ENCODE measurements around the gene CHAF1B.

DNA sequence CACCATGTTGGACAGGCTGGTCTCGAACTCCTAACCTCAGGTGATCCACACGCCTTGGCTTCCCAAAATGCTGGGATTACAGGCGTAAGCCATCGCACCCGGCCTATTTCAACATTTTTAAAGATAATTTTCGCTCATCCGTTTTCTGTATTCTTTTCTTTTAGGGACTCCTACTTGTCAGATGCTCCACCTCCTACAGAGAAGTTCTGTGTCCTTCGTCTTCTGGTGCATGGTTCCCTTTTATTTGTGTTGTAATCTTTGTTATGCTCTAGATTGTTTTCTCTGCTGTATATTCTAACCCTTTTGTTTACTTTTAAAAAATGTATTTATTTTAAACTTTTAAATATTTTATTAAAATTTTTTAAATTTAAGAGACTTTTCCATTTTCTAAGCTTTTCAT lies 66.3 kb downstream of the CHAF1B start:
- TF ChIP-seq, protein P1, sequence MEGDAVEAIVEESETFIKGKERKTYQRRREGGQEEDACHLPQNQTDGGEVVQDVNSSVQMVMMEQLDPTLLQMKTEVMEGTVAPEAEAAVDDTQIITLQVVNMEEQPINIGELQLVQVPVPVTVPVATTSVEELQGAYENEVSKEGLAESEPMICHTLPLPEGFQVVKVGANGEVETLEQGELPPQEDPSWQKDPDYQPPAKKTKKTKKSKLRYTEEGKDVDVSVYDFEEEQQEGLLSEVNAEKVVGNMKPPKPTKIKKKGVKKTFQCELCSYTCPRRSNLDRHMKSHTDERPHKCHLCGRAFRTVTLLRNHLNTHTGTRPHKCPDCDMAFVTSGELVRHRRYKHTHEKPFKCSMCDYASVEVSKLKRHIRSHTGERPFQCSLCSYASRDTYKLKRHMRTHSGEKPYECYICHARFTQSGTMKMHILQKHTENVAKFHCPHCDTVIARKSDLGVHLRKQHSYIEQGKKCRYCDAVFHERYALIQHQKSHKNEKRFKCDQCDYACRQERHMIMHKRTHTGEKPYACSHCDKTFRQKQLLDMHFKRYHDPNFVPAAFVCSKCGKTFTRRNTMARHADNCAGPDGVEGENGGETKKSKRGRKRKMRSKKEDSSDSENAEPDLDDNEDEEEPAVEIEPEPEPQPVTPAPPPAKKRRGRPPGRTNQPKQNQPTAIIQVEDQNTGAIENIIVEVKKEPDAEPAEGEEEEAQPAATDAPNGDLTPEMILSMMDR (IDR thresholded peaks at IDR 0.05; ENCODE audit: poor library complexity) = no peak
- no peak for TF ChIP-seq EZH2 (IDR thresholded peaks at IDR 0.05; ENCODE audit: borderline replicate concordance)
- no peak for TF ChIP-seq EZH2phosphoT487 (IDR thresholded peaks at IDR 0.05; ENCODE audit: low read depth, severe bottlenecking, unreplicated experiment)
